Measurements from ENCODE around the gene REST.
A peak's percentile ranks its signal among the peaks of the same experiment; 100 is the strongest.

REST gene

DNA sequence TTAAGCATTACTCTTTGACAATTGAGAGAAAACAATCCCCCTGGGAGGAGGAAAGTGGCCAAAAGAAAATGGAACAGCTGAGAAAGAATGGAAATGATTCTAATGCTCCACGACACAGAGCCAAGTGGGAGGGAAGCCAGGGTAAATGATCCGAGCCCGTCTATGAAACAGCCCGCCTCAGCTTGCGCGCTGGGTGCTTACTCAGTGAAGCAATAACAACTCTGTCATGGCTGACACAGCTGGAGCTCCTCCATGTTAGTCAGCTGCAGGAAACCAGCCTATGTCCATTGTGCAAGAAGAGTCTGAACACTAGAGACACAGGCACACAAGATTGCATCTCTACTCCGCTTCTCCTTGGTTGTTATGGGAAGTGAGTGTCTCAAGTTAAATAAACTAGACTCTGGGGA, 50.4 kb downstream of the REST start:
- peak overlapping the region; percentile 2; the same call in 1 of the 2 replicates for H3K27ac ChIP-seq
- peaks cover 8% of the 10 kb centered on the region for H3K36me3 ChIP-seq (ENCODE audit: insufficient read depth, low read length)
- H3K9me3 ChIP-seq (ENCODE audit: low read depth, low read length), result no peaks in the 10 kb centered on the region
- H3K9ac ChIP-seq (ENCODE audit: insufficient read length), result no peak overlapping the region
- DNase-seq (ENCODE audit: low read depth, low spot score), result peak; percentile 52
- TF ChIP-seq FOXP2 (optimal IDR thresholded peaks at IDR 0.05; ENCODE audit: control extremely low read depth, extremely low read length, insufficient read depth) (no peak), EZH2 (IDR thresholded peaks at IDR 0.05) (no peak), POLR2AphosphoS5 (IDR thresholded peaks at IDR 0.05; ENCODE audit: borderline replicate concordance, low read depth, low read length) (no peak)
- peak overlapping the region; percentile 40 for H3K4me3 ChIP-seq

DNA sequence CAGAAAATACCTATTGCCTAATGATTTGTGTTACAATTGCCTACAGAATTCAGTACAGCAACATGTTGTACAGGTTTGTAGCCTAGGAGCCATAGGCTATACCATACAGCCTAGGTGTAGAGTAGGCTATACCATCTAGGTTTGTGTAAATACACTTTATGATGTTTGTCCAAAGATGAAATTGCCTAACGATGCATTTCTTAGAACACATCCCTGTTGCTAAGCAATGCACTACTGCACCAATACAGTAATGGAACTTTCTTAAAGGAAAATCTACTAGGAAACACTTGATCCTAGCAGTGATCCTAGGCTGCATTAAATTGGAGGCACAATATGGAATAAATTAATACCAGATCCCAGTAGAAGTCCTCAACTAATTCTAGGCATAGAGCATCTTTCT, 51.4 kb downstream of the REST start:
- Histone ChIP-seq H3K27ac (no peak overlapping the region), H3K9me3 (ENCODE audit: low read depth, low read length) (no peaks in the 10 kb centered on the region), H3K4me3 (no peak overlapping the region), H3K36me3 (ENCODE audit: insufficient read depth, low read length) (peaks cover 17% of the 10 kb centered on the region), H3K9ac (ENCODE audit: insufficient read length) (no peak overlapping the region)
- TF ChIP-seq FOXP2 (optimal IDR thresholded peaks at IDR 0.05; ENCODE audit: control extremely low read depth, extremely low read length, insufficient read depth) (no peak), EZH2 (IDR thresholded peaks at IDR 0.05) (no peak), POLR2AphosphoS5 (IDR thresholded peaks at IDR 0.05; ENCODE audit: borderline replicate concordance, low read depth, low read length) (no peak)
- no peak for DNase-seq (ENCODE audit: low read depth, low spot score)

DNA sequence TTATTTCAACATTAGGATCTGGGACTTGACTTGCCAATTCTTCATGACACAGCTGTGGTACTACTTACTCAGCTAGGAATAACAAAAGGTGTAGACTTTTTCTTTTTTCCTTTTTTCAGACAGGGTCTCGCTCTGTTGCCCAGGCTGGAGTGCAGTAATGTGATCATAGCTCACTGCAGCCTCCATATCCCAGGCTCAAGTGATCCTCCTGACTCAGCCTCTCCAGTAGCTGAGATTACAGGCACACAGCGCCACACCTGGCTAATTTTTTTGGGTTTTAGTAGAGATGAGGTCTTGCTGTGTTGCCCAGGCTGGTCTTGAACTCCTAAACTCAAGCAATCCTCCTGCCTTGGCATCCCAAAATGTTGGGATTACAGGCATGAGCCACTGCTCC, 53.4 kb downstream of the REST start:
- H3K9me3 ChIP-seq (ENCODE audit: low read depth, low read length), result no peaks in the 10 kb centered on the region
- no peak for DNase-seq (ENCODE audit: low read depth, low spot score)
- H3K36me3 ChIP-seq (ENCODE audit: insufficient read depth, low read length), result peaks cover 32% of the 10 kb centered on the region
- no peak for TF ChIP-seq EZH2 (IDR thresholded peaks at IDR 0.05)
- no peak for TF ChIP-seq POLR2AphosphoS5 (IDR thresholded peaks at IDR 0.05; ENCODE audit: borderline replicate concordance, low read depth, low read length)
- TF ChIP-seq FOXP2 (optimal IDR thresholded peaks at IDR 0.05; ENCODE audit: control extremely low read depth, extremely low read length, insufficient read depth), result no peak
- no peak overlapping the region for H3K4me3 ChIP-seq
- peak overlapping the region; percentile 15; the same call in 1 of the 2 replicates for H3K27ac ChIP-seq
- no peak overlapping the region for H3K9ac ChIP-seq (ENCODE audit: insufficient read length)

DNA sequence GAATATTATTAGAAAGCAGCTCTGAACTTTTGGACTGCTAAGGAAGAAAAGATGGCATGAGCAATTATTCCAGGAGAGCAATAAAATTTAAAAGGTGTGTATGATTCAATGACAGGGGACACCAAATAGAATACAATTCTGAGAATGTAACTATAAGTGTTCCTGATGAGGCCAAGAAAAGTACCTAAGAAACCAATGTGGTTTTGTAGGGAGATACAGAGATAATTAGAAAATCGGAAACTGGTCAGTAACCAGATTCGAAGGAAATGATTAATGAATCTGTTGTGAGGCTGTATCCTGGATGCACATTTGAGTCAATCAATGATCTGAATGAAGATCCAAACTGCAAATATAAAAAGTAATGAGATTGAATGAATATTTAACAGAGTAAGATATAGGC, 63.7 kb downstream of the REST start:
- H3K9ac ChIP-seq (ENCODE audit: insufficient read length), result no peak overlapping the region
- no peak for DNase-seq (ENCODE audit: low read depth, low spot score)
- TF ChIP-seq EZH2 (IDR thresholded peaks at IDR 0.05), result no peak
- TF ChIP-seq POLR2AphosphoS5 (IDR thresholded peaks at IDR 0.05; ENCODE audit: borderline replicate concordance, low read depth, low read length), result no peak
- peaks cover 3% of the 10 kb centered on the region; the same call in 1 of the 2 replicates for H3K9me3 ChIP-seq (ENCODE audit: low read depth, low read length)
- no peak overlapping the region for H3K27ac ChIP-seq
- H3K36me3 ChIP-seq (ENCODE audit: insufficient read depth, low read length), result peaks cover 68% of the 10 kb centered on the region
- H3K4me3 ChIP-seq, result no peak overlapping the region

DNA sequence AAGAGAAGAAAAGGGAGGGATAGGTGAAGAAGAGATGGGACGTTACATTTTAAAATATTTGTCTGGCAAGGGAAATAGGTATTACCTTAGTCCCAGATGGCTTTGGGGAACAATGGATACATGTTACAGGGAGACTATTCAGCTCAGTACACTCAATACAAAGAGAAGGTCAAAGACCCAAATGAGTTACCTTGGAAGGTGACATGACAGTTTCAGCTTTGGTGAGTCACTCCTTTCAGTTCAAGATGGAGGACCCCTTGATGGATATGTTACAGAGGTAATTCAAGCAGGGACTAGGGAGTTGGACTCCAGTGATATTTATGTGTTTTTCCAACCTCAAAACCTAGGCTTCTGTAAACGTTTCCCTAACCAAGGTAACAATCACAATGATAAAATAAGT, 64.7 kb downstream of the REST start:
- TF ChIP-seq POLR2AphosphoS5 (IDR thresholded peaks at IDR 0.05; ENCODE audit: borderline replicate concordance, low read depth, low read length) (no peak), EZH2 (IDR thresholded peaks at IDR 0.05) (no peak), FOXP2 (optimal IDR thresholded peaks at IDR 0.05; ENCODE audit: control extremely low read depth, extremely low read length, insufficient read depth) (no peak)
- Histone ChIP-seq H3K4me3 (no peak overlapping the region), H3K9ac (ENCODE audit: insufficient read length) (no peak overlapping the region), H3K27ac (no peak overlapping the region), H3K36me3 (ENCODE audit: insufficient read depth, low read length) (peaks cover 59% of the 10 kb centered on the region), H3K9me3 (ENCODE audit: low read depth, low read length) (peaks cover 3% of the 10 kb centered on the region; the same call in 1 of the 2 replicates)
- no peak for DNase-seq (ENCODE audit: low read depth, low spot score)

DNA sequence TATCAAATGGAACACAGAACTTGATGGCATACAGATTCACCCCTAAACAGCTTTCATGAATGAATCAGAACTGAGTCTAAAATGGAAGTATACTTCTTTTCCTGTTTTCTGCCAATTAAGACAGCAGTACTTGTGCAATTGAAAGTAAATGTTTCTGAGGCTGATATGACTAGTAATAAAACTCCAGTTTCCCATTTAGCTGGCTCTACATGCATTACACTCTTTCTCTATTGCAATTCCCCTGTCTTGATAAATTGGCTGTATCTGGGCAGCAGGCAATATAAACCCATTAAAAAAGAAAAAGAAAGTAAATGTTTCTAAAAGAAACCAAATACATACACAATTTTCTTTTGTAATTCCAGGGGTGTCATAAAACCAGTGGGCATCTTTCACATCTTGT, 65.1 kb downstream of the REST start:
- Histone ChIP-seq H3K9me3 (ENCODE audit: low read depth, low read length) (peaks cover 3% of the 10 kb centered on the region; the same call in 1 of the 2 replicates), H3K27ac (no peak overlapping the region), H3K36me3 (ENCODE audit: insufficient read depth, low read length) (peaks cover 55% of the 10 kb centered on the region), H3K9ac (ENCODE audit: insufficient read length) (no peak overlapping the region), H3K4me3 (no peak overlapping the region)
- TF ChIP-seq EZH2 (IDR thresholded peaks at IDR 0.05), result no peak
- TF ChIP-seq POLR2AphosphoS5 (IDR thresholded peaks at IDR 0.05; ENCODE audit: borderline replicate concordance, low read depth, low read length), result no peak
- TF ChIP-seq FOXP2 (optimal IDR thresholded peaks at IDR 0.05; ENCODE audit: control extremely low read depth, extremely low read length, insufficient read depth), result no peak
- DNase-seq (ENCODE audit: low read depth, low spot score), result no peak

DNA sequence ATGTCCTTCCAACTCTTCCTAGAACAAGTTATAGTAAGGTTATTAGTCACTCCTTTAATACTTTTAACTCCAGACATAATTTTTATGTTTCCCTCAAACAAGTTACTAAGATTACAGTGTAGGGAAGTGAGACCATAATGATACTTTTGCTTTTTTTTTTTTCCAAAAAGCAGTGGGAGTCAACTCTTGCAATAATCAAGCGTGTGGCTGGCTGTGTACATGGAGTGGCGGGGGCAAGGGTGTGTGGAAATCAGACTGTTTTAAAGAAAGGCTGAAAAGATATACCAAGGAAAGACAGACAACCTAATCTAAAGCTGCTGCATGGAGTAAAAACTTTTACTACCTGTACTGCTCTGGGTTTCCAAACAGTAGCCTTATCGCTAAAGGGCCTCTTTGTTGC, 65.6 kb downstream of the REST start:
- DNase-seq (ENCODE audit: low read depth, low spot score), result no peak
- peaks cover 55% of the 10 kb centered on the region for H3K36me3 ChIP-seq (ENCODE audit: insufficient read depth, low read length)

DNA sequence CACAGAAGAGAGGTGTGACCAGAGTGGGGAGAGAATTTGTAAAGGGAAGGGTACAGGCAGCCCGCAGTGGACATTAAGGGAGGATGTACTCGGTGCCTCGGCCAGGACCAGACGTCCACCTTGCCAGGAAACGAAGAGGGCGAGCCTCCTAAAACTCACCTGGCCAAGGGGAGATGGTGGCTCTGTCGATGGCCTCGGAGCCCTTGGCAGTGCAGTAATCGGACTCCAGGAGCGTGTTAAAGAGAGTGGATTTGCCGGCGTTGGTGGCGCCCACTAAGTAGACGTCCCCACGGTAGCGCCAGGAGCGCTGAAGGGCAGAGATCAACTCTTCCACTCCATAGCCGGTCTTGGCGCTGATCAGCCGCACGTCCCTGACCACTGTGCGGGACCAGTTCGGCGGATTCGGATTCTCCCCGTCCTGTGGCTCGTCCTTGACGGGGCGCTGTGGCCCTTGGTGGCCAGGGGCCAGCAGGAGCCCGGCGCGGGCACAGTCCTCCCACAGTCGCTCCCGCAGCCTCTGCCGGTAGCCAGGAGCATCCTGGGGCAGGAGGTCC, 68.7 kb downstream of the REST start:
- Histone ChIP-seq H3K9ac (ENCODE audit: insufficient read length) (peak overlapping the region; percentile 93), H3K9me3 (ENCODE audit: low read depth, low read length) (peaks cover 3% of the 10 kb centered on the region; the same call in 1 of the 2 replicates), H3K36me3 (ENCODE audit: insufficient read depth, low read length) (peaks cover 43% of the 10 kb centered on the region), H3K27ac (no peak overlapping the region), H3K4me3 (peak overlapping the region; percentile 91)
- TF ChIP-seq POLR2AphosphoS5 (IDR thresholded peaks at IDR 0.05; ENCODE audit: borderline replicate concordance, low read depth, low read length) (no peak), EZH2 (IDR thresholded peaks at IDR 0.05) (no peak), FOXP2 (optimal IDR thresholded peaks at IDR 0.05; ENCODE audit: control extremely low read depth, extremely low read length, insufficient read depth) (no peak)
- DNase-seq (ENCODE audit: low read depth, low spot score), result no peak

More for the DNA sequence above, 65.6 kb downstream of the REST start:
- Histone ChIP-seq H3K27ac (no peak overlapping the region), H3K4me3 (no peak overlapping the region), H3K9ac (ENCODE audit: insufficient read length) (no peak overlapping the region), H3K9me3 (ENCODE audit: low read depth, low read length) (peaks cover 3% of the 10 kb centered on the region; the same call in 1 of the 2 replicates)
- TF ChIP-seq FOXP2 (optimal IDR thresholded peaks at IDR 0.05; ENCODE audit: control extremely low read depth, extremely low read length, insufficient read depth) (no peak), EZH2 (IDR thresholded peaks at IDR 0.05) (no peak), POLR2AphosphoS5 (IDR thresholded peaks at IDR 0.05; ENCODE audit: borderline replicate concordance, low read depth, low read length) (no peak)

DNA sequence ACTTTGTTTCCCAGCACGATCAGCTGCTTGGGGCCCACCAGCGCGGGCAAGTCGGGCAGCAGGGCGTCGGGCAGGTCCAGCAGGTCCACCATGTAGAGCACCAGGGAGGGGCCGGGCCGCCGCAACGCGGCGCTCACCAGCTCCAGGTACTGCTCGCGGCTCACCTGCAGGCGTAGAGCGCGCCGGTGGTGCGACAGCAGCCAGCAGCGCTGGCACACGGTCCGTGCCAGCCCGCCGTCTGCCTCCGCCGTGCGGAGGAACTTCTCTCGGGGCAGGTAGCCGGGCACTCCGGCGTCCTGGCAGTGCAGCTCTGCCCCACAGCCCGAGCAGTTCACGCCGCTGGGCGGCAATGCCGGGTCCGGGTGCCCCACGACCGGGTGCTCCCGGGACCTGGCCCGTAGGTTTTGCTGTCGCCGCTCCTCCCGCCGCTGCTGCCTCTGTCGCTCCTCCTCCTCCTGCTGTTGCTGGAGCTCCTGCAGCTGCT, 69.2 kb downstream of the REST start:
- H3K9ac ChIP-seq (ENCODE audit: insufficient read length), result peak overlapping the region; percentile 93
- peak overlapping the region; percentile 91 for H3K4me3 ChIP-seq
- no peak overlapping the region for H3K27ac ChIP-seq
- no peak for DNase-seq (ENCODE audit: low read depth, low spot score)
- H3K9me3 ChIP-seq (ENCODE audit: low read depth, low read length), result peaks cover 3% of the 10 kb centered on the region; the same call in 1 of the 2 replicates
- peaks cover 43% of the 10 kb centered on the region for H3K36me3 ChIP-seq (ENCODE audit: insufficient read depth, low read length)
- TF ChIP-seq FOXP2 (optimal IDR thresholded peaks at IDR 0.05; ENCODE audit: control extremely low read depth, extremely low read length, insufficient read depth) (no peak), POLR2AphosphoS5 (IDR thresholded peaks at IDR 0.05; ENCODE audit: borderline replicate concordance, low read depth, low read length) (no peak), EZH2 (IDR thresholded peaks at IDR 0.05) (no peak)
